NCI-H128 (cell line): Measurements from ENCODE around the gene OLR1.
"Not testable (repeated sequence)": the region's sequence is repeated elsewhere in the genome, so short reads cannot be mapped to it uniquely, and the experiment has no call there.

Source experiments
- DNase-seq: peaks from one replicate; lab custom pipeline; 2025; ENCODE audit not compliant: unreplicated experiment; lab: John Stamatoyannopoulos, UW

Gene OLR1

GRCh38 chr12:10171973-10172728 is at the start of gene OLR1:
Gene OLR1, minus strand, starts transcription at chr12:10172132. Its CDS starts 55 bp downstream, at chr12:10172077.
- DNase-seq: no peak

GRCh38 chr12:10220398-10221077 is 48.6 kb upstream of the OLR1 start:
- DNase-seq: no peak

- no peak for DNase-seq
Observed at GRCh38 chr12:10218021-10218420, 46.1 kb upstream of the OLR1 start.

GRCh38 chr12:10215946-10216345 is 44.0 kb upstream of the OLR1 start:
- not testable (repeated sequence) for DNase-seq

GRCh38 chr12:10215436-10215835 is 43.5 kb upstream of the OLR1 start:
- DNase-seq: no peak

GRCh38 chr12:10214895-10215267 is 42.9 kb upstream of the OLR1 start:
- no peak for DNase-seq

- no peak for DNase-seq
Observed at GRCh38 chr12:10214136-10214894, 42.4 kb upstream of the OLR1 start.

- no peak for DNase-seq
Observed at GRCh38 chr12:10213168-10214135, 41.5 kb upstream of the OLR1 start.

GRCh38 chr12:10212739-10213131 is 40.8 kb upstream of the OLR1 start, which contains the start of gene GABARAPL1:
Gene GABARAPL1, plus strand, starts transcription at chr12:10212877. Its CDS starts 253 bp downstream, at chr12:10213130.
- DNase-seq: no peak

GRCh38 chr12:10211940-10212738 is 40.2 kb upstream of the OLR1 start:
- DNase-seq: peak; percentile 51

GRCh38 chr12:10211101-10211939 is 39.4 kb upstream of the OLR1 start:
- DNase-seq: no peak

- DNase-seq: no peak
Observed at GRCh38 chr12:10210225-10210624, 38.3 kb upstream of the OLR1 start.

GRCh38 chr12:10207136-10207535 is 35.2 kb upstream of the OLR1 start:
- DNase-seq: no peak

GRCh38 chr12:10205220-10205807 is 33.4 kb upstream of the OLR1 start:
- no peak for DNase-seq

GRCh38 chr12:10204495-10204894 is 32.6 kb upstream of the OLR1 start:
- DNase-seq: not testable (repeated sequence)

- DNase-seq: no peak
Observed at GRCh38 chr12:10197879-10198278, 25.9 kb upstream of the OLR1 start.

- no peak for DNase-seq
Observed at GRCh38 chr12:10196210-10196609, 24.3 kb upstream of the OLR1 start.

- no peak for DNase-seq
Observed at GRCh38 chr12:10194160-10194670, 22.3 kb upstream of the OLR1 start.
